ENCODE measurements around the gene DNAJC6. TPM values are rescaled to one million over a fixed set of nuclear protein-coding genes. Genes with fewer than 3 reads are reported as not detected.

Gene DNAJC6
- 1.3 and 2.8 TPM in 2 replicates for total RNA-seq

DNA sequence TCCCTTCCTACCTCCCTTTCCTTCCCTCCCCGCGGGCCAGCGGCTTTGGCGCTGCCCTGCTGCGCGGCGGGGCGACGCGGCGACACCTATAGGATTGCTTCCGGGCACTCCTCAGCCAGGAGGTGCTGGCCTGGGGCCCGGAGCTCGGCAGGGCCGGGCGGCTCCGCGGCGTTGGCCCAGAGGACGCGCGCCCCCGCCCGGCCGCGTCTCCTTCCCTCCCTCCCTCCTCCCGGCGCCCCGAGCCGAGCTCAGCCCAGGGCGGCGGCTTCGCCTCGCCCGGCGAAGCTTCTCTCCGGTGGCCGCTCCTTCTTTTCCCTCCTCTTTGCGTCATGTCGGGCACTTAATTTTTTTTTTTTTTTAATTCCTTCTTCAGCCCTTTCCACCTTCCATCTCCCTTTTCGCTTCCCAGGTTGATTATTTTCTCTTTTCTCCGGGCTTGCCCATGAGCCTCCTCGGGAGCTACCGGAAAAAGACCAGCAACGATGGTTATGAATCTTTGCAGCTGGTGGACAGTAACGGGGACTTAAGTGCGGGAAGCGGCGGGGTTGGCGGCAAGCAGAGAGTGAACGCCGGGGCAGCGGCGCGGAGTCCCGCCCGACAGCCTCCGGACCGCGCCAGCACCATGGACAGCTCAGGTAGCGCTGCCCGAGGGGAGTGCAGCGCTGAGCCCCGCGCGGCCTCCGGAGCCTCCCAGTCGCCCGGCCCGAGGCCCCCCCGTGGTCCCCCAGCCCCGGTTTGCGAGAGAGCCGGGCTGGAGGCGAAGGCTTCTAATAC lies at the start of gene DNAJC6:
Gene DNAJC6, plus strand, starts transcription at position 240 of the 774 bp plus-strand sequence. Its CDS starts 203 bp downstream, at position 443.

DNA sequence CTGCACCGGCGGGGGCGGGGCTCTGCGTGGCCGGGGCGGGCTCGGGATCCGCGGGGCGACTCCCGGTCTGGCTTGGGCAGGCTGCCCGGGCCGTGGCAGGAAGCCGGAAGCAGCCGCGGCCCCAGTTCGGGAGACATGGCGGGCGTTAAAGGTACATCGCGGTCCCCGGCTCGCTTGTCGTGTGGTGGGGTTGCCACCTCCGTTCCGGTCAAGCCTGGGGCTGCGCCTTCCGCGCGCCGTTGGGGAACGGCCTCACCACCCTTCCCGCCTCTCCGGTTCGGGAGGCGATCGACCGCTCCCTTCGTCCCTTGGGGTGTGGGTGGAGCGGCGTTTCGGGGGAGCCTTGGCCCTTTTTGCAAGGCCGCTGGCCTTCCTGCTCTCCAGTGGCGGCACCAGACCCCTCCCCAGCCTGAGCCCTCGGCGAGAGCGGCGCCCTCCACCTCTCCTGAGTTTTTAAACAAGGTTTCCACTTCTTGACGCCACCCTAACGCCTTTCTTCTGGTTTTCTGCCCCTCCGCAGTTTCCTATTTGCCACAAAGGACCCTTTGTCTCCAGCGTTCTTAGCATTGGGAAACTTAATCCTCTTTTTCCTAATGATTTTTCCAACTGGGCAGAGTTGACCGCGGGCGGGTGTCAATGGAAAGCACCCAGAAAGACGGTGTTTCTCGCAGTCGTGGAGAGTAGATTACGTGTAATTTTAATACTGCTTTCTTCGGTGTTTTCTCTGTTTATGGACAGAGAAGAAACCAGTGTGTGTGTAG lies 111.4 kb downstream of the DNAJC6 start, which contains the start of the genes LEPR and LEPROT:
Gene LEPR, plus strand, starts transcription at position 79 of the 761 bp plus-strand sequence. CDS start 144,898 bp downstream, outside the sequence.
Gene LEPROT, plus strand, starts transcription at position 79 of the 761 bp plus-strand sequence. Its CDS starts 57 bp downstream, at position 136.

Other genes starting within 250 kb of the DNAJC6 start
- 37.2 and 39.7 TPM in 2 replicates for gene AK4, start 161.3 kb upstream of the DNAJC6 start, total RNA-seq
- 4.8 and 6.3 TPM in 2 replicates for gene LEPR, start 111.1 kb downstream of the DNAJC6 start, total RNA-seq
- gene LEPROT, start 111.1 kb downstream of the DNAJC6 start, total RNA-seq: 15.6 and 24.8 TPM in 2 replicates